Thoracic aorta (tissue), 2 donors: ENCODE measurements around the gene CCDC40. TPM values are rescaled to one million over a fixed set of nuclear protein-coding genes. Genes with fewer than 3 reads are reported as not detected.

Source experiments
- ATAC-seq: fragments of 150-250 bp; one replicate; pipeline ENCODE4 v1.8.0; 2017; ENCODE audit warnings: low read depth; ENCODE audit not compliant: insufficient number of reproducible peaks, low FRiP score
- DNase-seq: peaks from one replicate; pipeline ENCODE4 v3.0.0-alpha.2; 2020; ENCODE audit warnings: low spot score
- H3K27ac ChIP-seq, 2 donors: fragments of 200-600 bp; sonication (generic); 1 replicate in 1 of 2; 2 replicates in 1 of 2; pipeline ENCODE4 v1.5.1; 2016; ENCODE audit warnings: mild to moderate bottlenecking in 2 of 2, moderate library complexity in 2 of 2
- H3K27me3 ChIP-seq: fragments of 200-600 bp; sonication (generic); replicated peaks from 2 replicates; pipeline ENCODE4 v1.6.0; 2016; ENCODE audit warnings: mild to moderate bottlenecking; ENCODE audit not compliant: insufficient read depth
- H3K36me3 ChIP-seq: fragments of 200-600 bp; sonication (generic); one replicate; pipeline ENCODE4 v1.5.1; 2016
- H3K4me1 ChIP-seq, 2 donors: fragments of 200-600 bp; sonication (generic); 1 replicate in 1 of 2; 2 replicates in 1 of 2; pipeline versions ENCODE4 v1.5.1 to v1.6.0; 2016; ENCODE audit warnings: low read depth in 2 of 2, mild to moderate bottlenecking in 1 of 2; ENCODE audit not compliant: control insufficient read depth in 1 of 2
- H3K4me3 ChIP-seq: fragments of 200-600 bp; sonication (generic); 2 replicates; pipeline ENCODE4 v1.5.1; 2016; ENCODE audit warnings: mild to moderate bottlenecking
- H3K9me3 ChIP-seq: fragments of 200-600 bp; sonication (generic); 2 replicates; pipeline ENCODE4 v1.5.1; 2016
- total RNA-seq, 2 donors: library from RNA; depleted of rRNA; stranded (reverse); fragments of >200 nt; gene quantifications; one replicate each; pipeline versions ENCODE4 v1.1.0 to v1.2.3, GENCODE V29; 2016
- TF ChIP-seq, protein P1 (sequence below): fragments of 200-600 bp; sonication (generic); IDR thresholded peaks from one replicate; pipeline ENCODE4 v1.5.1; 2019; ENCODE audit warnings: antibody characterized with exemption

Gene CCDC40
- total RNA-seq, 2 donors from 2014 or later: 4.4 to 6.5 TPM

DNA sequence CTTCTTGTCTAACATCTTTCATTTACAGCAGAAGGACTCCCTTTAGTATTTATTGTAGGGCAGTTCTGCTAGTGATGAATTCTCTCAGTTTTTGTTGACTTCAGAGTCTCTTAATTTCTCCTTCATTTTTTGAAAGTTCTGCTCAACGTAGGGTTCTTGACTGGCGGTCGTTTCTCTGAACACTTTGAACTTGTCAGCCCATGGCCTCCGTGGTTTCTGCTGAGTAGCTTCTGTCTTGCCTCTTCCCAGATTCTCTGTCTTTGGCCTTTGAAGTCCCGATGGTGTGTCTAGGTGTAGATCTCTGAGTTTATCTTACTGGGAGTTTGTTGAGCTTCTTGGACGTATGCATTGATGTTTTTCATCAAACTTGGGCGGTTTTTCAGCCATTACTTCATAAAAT is 78.3 kb downstream of the CCDC40 start:
- no peak for ATAC-seq
- Histone ChIP-seq H3K27ac (no peak overlapping the region), H3K4me3 (no peak overlapping the region), H3K4me1 (no peaks in the 10 kb centered on the region), H3K27me3 (no peaks in the 10 kb centered on the region), H3K9me3 (no peaks in the 10 kb centered on the region), H3K36me3 (no peaks in the 10 kb centered on the region)
- DNase-seq: no peak
- TF ChIP-seq, protein P1, sequence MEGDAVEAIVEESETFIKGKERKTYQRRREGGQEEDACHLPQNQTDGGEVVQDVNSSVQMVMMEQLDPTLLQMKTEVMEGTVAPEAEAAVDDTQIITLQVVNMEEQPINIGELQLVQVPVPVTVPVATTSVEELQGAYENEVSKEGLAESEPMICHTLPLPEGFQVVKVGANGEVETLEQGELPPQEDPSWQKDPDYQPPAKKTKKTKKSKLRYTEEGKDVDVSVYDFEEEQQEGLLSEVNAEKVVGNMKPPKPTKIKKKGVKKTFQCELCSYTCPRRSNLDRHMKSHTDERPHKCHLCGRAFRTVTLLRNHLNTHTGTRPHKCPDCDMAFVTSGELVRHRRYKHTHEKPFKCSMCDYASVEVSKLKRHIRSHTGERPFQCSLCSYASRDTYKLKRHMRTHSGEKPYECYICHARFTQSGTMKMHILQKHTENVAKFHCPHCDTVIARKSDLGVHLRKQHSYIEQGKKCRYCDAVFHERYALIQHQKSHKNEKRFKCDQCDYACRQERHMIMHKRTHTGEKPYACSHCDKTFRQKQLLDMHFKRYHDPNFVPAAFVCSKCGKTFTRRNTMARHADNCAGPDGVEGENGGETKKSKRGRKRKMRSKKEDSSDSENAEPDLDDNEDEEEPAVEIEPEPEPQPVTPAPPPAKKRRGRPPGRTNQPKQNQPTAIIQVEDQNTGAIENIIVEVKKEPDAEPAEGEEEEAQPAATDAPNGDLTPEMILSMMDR: no peak

DNA sequence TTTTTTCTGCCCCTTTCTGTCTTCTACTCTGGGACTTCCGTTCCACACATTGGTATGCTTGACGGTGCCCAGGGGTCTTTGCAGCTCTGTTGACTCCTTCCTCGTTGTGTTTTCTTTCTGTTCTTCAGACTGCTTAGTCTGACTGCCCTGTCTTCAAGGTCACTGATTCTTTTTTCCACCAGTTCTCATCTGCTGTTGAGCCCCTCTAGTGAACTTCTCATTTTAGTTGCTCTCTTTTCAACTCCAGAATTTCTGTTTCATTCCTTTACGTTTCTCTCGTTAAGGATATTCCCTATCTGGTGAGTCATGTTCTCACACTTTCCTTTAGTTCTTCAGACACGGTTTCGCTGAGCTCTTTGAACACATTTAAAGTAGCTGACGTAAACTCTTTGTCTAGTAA is 78.7 kb downstream of the CCDC40 start:
- Histone ChIP-seq H3K27ac (no peak overlapping the region), H3K4me3 (no peak overlapping the region), H3K4me1 (no peaks in the 10 kb centered on the region), H3K9me3 (no peaks in the 10 kb centered on the region), H3K27me3 (no peaks in the 10 kb centered on the region), H3K36me3 (no peaks in the 10 kb centered on the region)
- TF ChIP-seq, protein P1: no peak
- no peak for DNase-seq
- no peak for ATAC-seq

DNA sequence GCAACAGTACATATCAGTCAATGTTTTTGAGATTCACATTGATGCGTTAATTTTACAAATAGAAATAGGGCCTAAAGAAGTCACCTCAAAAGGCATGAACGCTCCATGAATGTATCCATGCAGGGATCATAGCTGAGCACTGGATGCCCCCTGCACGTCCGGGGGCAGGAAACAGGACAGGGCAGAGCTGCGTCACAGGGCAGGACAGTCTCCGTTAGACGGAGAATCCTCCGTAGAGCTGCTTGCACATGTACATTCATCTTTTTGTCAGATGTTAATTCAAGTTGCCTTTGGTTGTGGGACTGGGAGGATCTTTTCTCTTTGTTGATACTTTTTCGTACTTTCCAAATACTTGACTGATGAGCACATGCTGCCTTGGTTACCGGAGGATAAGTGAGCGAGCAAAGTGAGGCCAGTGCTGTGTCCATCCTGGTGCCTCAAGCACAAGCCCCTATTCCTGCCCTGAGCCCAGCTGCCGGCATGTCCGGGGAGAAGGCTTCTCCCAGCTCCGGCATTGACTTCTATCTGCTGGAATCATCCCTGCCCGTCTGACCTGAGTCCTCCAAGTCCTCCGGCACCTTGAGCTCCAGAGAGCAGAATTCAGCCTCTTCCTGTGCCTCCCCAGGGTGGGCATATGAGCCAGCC is 80.0 kb downstream of the CCDC40 start:
- no peaks in the 10 kb centered on the region for H3K9me3 ChIP-seq
- TF ChIP-seq, protein P1: no peak
- H3K4me3 ChIP-seq: no peak overlapping the region
- no peaks in the 10 kb centered on the region for H3K4me1 ChIP-seq
- H3K27me3 ChIP-seq: no peaks in the 10 kb centered on the region
- DNase-seq (no peak), ATAC-seq (no peak)
- H3K36me3 ChIP-seq: no peaks in the 10 kb centered on the region
- H3K27ac ChIP-seq: no peak overlapping the region

DNA sequence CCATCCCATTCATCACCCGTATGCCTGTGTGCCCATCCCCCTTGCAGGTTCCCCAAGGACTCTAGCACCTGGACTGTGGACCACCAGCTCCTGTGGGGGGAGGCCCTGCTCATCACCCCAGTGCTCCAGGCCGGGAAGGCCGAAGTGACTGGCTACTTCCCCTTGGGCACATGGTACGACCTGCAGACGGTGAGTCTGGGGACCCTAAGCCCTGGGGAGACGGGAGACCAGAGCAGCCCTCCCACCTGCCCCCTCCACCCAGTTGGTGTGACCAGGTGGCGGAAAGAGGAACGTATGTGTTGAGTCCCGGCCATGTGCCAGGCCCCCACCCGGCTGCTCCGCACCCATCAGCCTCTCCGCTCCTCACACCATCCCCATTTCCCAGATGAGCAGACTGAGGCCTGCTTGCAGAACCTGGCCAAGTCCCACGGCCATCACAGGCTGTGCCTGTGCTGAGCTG is 80.5 kb downstream of the CCDC40 start:
- Histone ChIP-seq H3K4me1 (no peaks in the 10 kb centered on the region), H3K9me3 (no peaks in the 10 kb centered on the region), H3K27me3 (no peaks in the 10 kb centered on the region), H3K4me3 (no peak overlapping the region), H3K36me3 (no peaks in the 10 kb centered on the region), H3K27ac (no peak overlapping the region)
- TF ChIP-seq, protein P1: no peak
- DNase-seq (no peak), ATAC-seq (no peak)

DNA sequence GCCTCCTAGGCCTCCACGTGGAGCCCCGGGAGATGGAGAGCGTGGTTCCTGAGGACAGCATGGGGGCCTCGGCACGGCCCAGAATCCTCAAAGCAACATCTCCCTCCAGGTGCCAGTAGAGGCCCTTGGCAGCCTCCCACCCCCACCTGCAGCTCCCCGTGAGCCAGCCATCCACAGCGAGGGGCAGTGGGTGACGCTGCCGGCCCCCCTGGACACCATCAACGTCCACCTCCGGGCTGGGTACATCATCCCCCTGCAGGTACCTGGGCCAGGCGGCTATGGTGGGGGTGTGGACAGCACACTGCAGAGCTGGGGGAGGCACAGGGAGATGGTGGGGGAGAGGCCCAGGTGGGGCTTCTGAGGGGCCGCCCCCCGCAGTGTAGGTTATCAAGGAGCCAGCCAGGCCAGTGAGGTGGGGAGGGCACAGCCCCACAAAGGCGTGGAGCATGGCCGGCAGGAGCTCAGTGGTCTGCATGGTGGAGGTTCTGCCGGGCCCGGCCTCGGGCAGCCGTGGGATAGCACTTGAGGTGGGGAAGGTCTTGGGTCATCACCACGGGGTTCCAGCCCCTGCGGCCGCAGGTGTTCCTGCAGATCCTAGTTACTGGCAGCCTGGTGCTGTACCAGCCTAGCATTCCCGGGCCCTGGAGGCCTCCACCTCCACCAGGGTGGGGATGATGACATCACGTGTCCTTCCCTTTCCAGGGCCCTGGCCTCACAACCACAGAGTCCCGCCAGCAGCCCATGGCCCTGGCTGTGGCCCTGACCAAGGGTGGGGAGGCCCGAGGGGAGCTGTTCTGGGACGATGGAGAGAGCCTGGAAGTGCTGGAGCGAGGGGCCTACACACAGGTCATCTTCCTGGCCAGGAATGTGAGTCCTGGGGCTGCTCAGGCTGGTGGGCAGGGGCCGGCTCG is 81.3 kb downstream of the CCDC40 start:
- H3K36me3 ChIP-seq: no peaks in the 10 kb centered on the region
- DNase-seq: no peak
- no peaks in the 10 kb centered on the region for H3K27me3 ChIP-seq
- no peak for ATAC-seq
- TF ChIP-seq, protein P1: no peak
- no peak overlapping the region for H3K27ac ChIP-seq
- no peaks in the 10 kb centered on the region for H3K9me3 ChIP-seq
- H3K4me1 ChIP-seq: no peaks in the 10 kb centered on the region
- H3K4me3 ChIP-seq: no peak overlapping the region
